IMR-90 (cell line): ENCODE measurements around the gene CDKAL1. TPM values are rescaled to one million over a fixed set of nuclear protein-coding genes. Genes with fewer than 3 reads are reported as not detected.

ENCODE experiments used
- ATAC-seq: fragments of 200-7000 bp; cut with Tn5 transposase; 2 replicates; pipeline ENCODE4 v1.9.1; 2020; ENCODE audit warnings: low read depth, mild to moderate bottlenecking, moderate library complexity
- BruUV-seq: library from RNA; stranded (reverse); fragments of 400-500 nt; replicated peaks from 2 replicates; lab custom pipeline; 2021; lab: Mats Ljungman, UMichigan
- CTCF ChIA-PET: fragments of 300-600 bp; formaldehyde crosslinking; extraction: SDS; loops from one replicate; lab custom pipeline; 2021; ENCODE audit warnings: antibody characterized with exemption; lab: Yijun Ruan, JAX
- POLR2A ChIA-PET: fragments of 300-600 bp; sonication (Branson Sonifier 250); formaldehyde crosslinking; loops from one replicate; lab custom pipeline; 2022; ENCODE audit warnings: antibody characterized with exemption; ENCODE audit not compliant: unreplicated experiment; lab: Charles Lee
- DNase-seq: peaks from one replicate; pipeline ENCODE4 v3.0.0; 2013
- H2AFZ ChIP-seq: replicated peaks from 2 replicates; pipeline ENCODE3; 2013; ENCODE audit warnings: low read length, mild to moderate bottlenecking; ENCODE audit not compliant: poor library complexity
- H2AK5ac ChIP-seq: 2 replicates; pipeline ENCODE4 v1.6.1; 2013; ENCODE audit warnings: low read depth, low read length, inconsistent platforms
- H2AK9ac ChIP-seq: replicated peaks from 2 replicates; pipeline ENCODE3; 2013; ENCODE audit warnings: mild to moderate bottlenecking, low read depth, low read length, moderate library complexity; ENCODE audit not compliant: poor library complexity
- H2BK120ac ChIP-seq: 2 replicates; pipeline ENCODE4 v1.6.1; 2013; ENCODE audit warnings: low read depth, low read length, inconsistent platforms
- H2BK15ac ChIP-seq: 3 replicates; pipeline ENCODE4 v1.6.1; 2013; ENCODE audit warnings: low read depth, low read length, inconsistent platforms
- H2BK20ac ChIP-seq: 2 replicates; pipeline ENCODE4 v1.6.1; 2013; ENCODE audit warnings: low read depth, mild to moderate bottlenecking, inconsistent platforms, low read length, moderate library complexity
- H2BK5ac ChIP-seq: 2 replicates; pipeline ENCODE4 v1.6.1; 2013; ENCODE audit warnings: mild to moderate bottlenecking, low read depth, low read length, inconsistent platforms; ENCODE audit not compliant: poor library complexity, severe bottlenecking
- H3K14ac ChIP-seq: replicated peaks from 2 replicates; pipeline ENCODE4 v1.6.1; 2013; ENCODE audit warnings: low read depth, low read length, inconsistent platforms
- H3K18ac ChIP-seq: 2 replicates; pipeline ENCODE4 v1.6.1; 2013; ENCODE audit warnings: low read depth, low read length, control low read depth
- H3K23ac ChIP-seq: 2 replicates; pipeline ENCODE4 v1.6.1; 2013; ENCODE audit warnings: low read depth, low read length, inconsistent platforms
- H3K27ac ChIP-seq: 2 replicates; pipeline ENCODE4 v1.5.1; 2013; ENCODE audit warnings: mild to moderate bottlenecking, control low read depth, low read length; ENCODE audit not compliant: insufficient read depth
- H3K27me3 ChIP-seq: 2 replicates; pipeline ENCODE4 v1.6.1; 2013; ENCODE audit warnings: low read length; ENCODE audit not compliant: control insufficient read depth, insufficient read depth
- H3K36me3 ChIP-seq: 2 replicates; pipeline ENCODE4 v1.6.1; 2013; ENCODE audit warnings: low read length, mixed read lengths; ENCODE audit not compliant: control insufficient read depth, insufficient read depth
- H3K4ac ChIP-seq: 2 replicates; pipeline ENCODE4 v1.6.1; 2013; ENCODE audit warnings: low read depth, low read length, inconsistent platforms
- H3K4me1 ChIP-seq: 2 replicates; pipeline ENCODE4 v1.6.1; 2013; ENCODE audit warnings: low read length, mixed read lengths; ENCODE audit not compliant: control insufficient read depth, insufficient read depth
- H3K4me2 ChIP-seq: 2 replicates; pipeline ENCODE4 v1.6.1; 2013; ENCODE audit warnings: low read depth, mild to moderate bottlenecking, control low read depth, low read length, moderate library complexity
- H3K4me3 ChIP-seq: 2 replicates; pipeline ENCODE4 v1.5.1; 2013; ENCODE audit warnings: low read depth, mild to moderate bottlenecking, control low read depth, low read length, moderate library complexity; ENCODE audit not compliant: insufficient read depth
- H3K56ac ChIP-seq: 2 replicates; pipeline ENCODE4 v1.6.1; 2013; ENCODE audit warnings: low read length, inconsistent platforms; ENCODE audit not compliant: insufficient read depth; ENCODE audit errors: extremely low read depth
- H3K79me1 ChIP-seq, 2 experiments: 2 replicates each; pipeline ENCODE4 v1.6.1; 2013; ENCODE audit warnings: low read length in 2 of 2, inconsistent platforms in 1 of 2, low read depth in 1 of 2
- H3K9ac ChIP-seq: 2 replicates; pipeline ENCODE4 v1.6.1; 2013; ENCODE audit warnings: low read depth, low read length, control low read depth
- H3K9me1 ChIP-seq: 2 replicates; pipeline ENCODE4 v1.6.1; 2013; ENCODE audit warnings: low read length, inconsistent platforms; ENCODE audit not compliant: insufficient read depth
- H3K9me3 ChIP-seq: 2 replicates; pipeline ENCODE4 v1.6.1; 2013; ENCODE audit warnings: low read length; ENCODE audit not compliant: control insufficient read depth, insufficient read depth
- H4K20me1 ChIP-seq: 2 replicates; pipeline ENCODE4 v1.6.1; 2013; ENCODE audit warnings: low read length, inconsistent platforms; ENCODE audit not compliant: insufficient read depth
- H4K5ac ChIP-seq: 2 replicates; pipeline ENCODE4 v1.6.1; 2013; ENCODE audit warnings: mild to moderate bottlenecking, low read depth, low read length, control low read depth
- H4K8ac ChIP-seq, 2 experiments: 2 replicates each; pipeline ENCODE4 v1.6.1; 2013; ENCODE audit warnings: low read depth in 2 of 2, low read length in 2 of 2, control low read depth in 1 of 2, inconsistent platforms in 1 of 2
- H4K91ac ChIP-seq: 2 replicates; pipeline ENCODE4 v1.6.1; 2013; ENCODE audit warnings: low read depth, low read length, inconsistent platforms; ENCODE audit not compliant: insufficient read depth
- ELK1 ChIP-seq: fragments of 150-350 bp; IDR thresholded peaks from 2 replicates; pipeline ENCODE4 v1.6.1; 2016; ENCODE audit warnings: low read depth, mild to moderate bottlenecking, low read length, moderate library complexity, borderline replicate concordance
- MAZ ChIP-seq: IDR thresholded peaks from 2 replicates; pipeline ENCODE4 v1.6.1; 2012; ENCODE audit warnings: low read depth, mild to moderate bottlenecking, low read length, improper control_type of control experiment, moderate library complexity, borderline replicate concordance
- dilution Hi-C: fragments of 300-500 bp; cut with HindIII; formaldehyde crosslinking; loops from one replicate; pipeline ENCODE4 v1.14.3; 2018; ENCODE audit warnings: low sequenced_read_pairs; ENCODE audit not compliant: unreplicated experiment
- in situ Hi-C: fragments of 300-500 bp; cut with MboI; formaldehyde crosslinking; loops from 3 replicates; pipeline ENCODE4 v1.14.3; 2019; ENCODE audit warnings: low sequenced_read_pairs, inconsistent platforms, mixed read lengths
- intact Hi-C: fragments of 100-400 bp; cut with micrococcal nuclease; formaldehyde crosslinking; loops from 2 replicates; pipeline ENCODE4 v1.10.0; 2022
- polyA plus RNA-seq, 3 experiments: library from polyadenylated mRNA; depleted of rRNA; stranded (reverse); fragments of >200 nt; gene quantifications; 2 replicates each; pipeline ENCODE4 v1.2.3, GENCODE V29; 2012; ENCODE audit warnings: low replicate concordance in 1 of 3
- total RNA-seq: library from RNA; depleted of rRNA; stranded (reverse); fragments of >200 nt; gene quantifications from 2 replicates; pipeline ENCODE4 v1.2.3, GENCODE V29; 2012

The CDKAL1 gene
- total and polyA plus RNA-seq, 2 of the 4 experiments (the other 2 are of a cell fraction): 3.7 to 13.1 TPM

GRCh38 chr6:20717743-20718142 is 183.5 kb downstream of the CDKAL1 start:
- peaks cover 0 to 7% of the 10 kb centered on the region in 2 experiments; a peak in 2 of 4 replicates for H3K79me1 ChIP-seq
- H3K23ac ChIP-seq: no peak overlapping the region
- no peak overlapping the region for H3K56ac ChIP-seq
- no peak overlapping the region for H2BK5ac ChIP-seq
- intact Hi-C loops: no loop called here
- H3K9ac ChIP-seq: no peak overlapping the region
- H3K4ac ChIP-seq: no peak overlapping the region
- no peak overlapping the region for H2BK120ac ChIP-seq
- dilution Hi-C loops: no loop called here
- no peak overlapping the region for H4K5ac ChIP-seq
- H3K4me2 ChIP-seq: no peak overlapping the region
- H3K4me1 ChIP-seq: no peaks in the 10 kb centered on the region
- H2AFZ ChIP-seq: no peak overlapping the region
- BruUV-seq: no TSS peak
- no peak for DNase-seq
- no peak overlapping the region for H3K14ac ChIP-seq
- CTCF ChIA-PET: no interaction called here
- no peaks in the 10 kb centered on the region for H3K27me3 ChIP-seq
- TF ChIP-seq MAZ (no peak), ELK1 (no peak)
- H3K27ac ChIP-seq: no peak overlapping the region
- no peaks in the 10 kb centered on the region for H3K9me3 ChIP-seq
- H3K18ac ChIP-seq: no peak overlapping the region
- H3K4me3 ChIP-seq: no peak overlapping the region
- H4K20me1 ChIP-seq: no peaks in the 10 kb centered on the region
- no peak overlapping the region for H4K8ac ChIP-seq
- POLR2A ChIA-PET: no interaction called here
- H2AK9ac ChIP-seq: no peak overlapping the region
- H3K9me1 ChIP-seq: no peaks in the 10 kb centered on the region
- no peak overlapping the region for H2BK15ac ChIP-seq
- H4K91ac ChIP-seq: no peak overlapping the region
- H3K36me3 ChIP-seq: no peaks in the 10 kb centered on the region
- no peak overlapping the region for H2BK20ac ChIP-seq
- in situ Hi-C loops: no loop called here
- no peak overlapping the region for H2AK5ac ChIP-seq
- no peak for ATAC-seq
